SH-SY5Y (cell line): ENCODE measurements around the gene APP.

Source experiments
- GATA2 ChIP-seq: IDR thresholded peaks from 2 replicates; pipeline ENCODE4 v1.6.1; 2011; ENCODE audit warnings: mild to moderate bottlenecking, low read depth, low read length
- GATA3 ChIP-seq: IDR thresholded peaks from 2 replicates; pipeline ENCODE4 v1.6.1; 2011; ENCODE audit warnings: low read depth, mild to moderate bottlenecking, low read length, moderate library complexity

DNA sequence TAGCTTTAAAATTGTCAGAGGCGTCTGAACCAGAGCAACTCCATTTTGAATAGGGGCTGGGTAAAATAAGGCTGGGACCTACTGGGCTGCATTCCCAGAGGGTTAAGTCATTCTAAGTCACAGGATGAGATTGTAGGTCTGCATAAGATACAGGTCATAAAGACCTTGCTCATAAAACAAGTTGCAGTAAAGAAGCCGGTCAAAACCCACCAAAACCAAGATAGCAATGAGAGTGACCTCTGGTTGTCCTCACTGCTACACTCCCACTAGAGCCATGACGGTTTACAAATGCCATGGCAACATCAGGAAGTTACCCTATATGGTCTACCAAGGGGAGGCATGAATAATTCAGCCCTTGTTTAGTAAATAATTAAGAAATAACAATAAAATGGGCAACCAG is 292.2 kb downstream of the APP start:
- no peak for TF ChIP-seq GATA3
- no peak for TF ChIP-seq GATA2
